Mammary epithelial cell (primary cell): ENCODE data around the gene CILP.

ENCODE experiments used
- CTCF ChIP-seq, 2 donors: IDR thresholded peaks in 1 of 2; conservative IDR thresholded peaks in 1 of 2; 2 replicates each; pipeline ENCODE4 v1.5.1; 2011 to 2012; ENCODE audit warnings: inconsistent platforms in 2 of 2, low read length in 2 of 2, mild to moderate bottlenecking in 2 of 2, control low read depth in 1 of 2, low read depth in 1 of 2; ENCODE audit not compliant: insufficient read depth in 1 of 2; ENCODE audit errors: extremely low read depth in 1 of 2
- EZH2 ChIP-seq: IDR thresholded peaks from 2 replicates; pipeline ENCODE4 v1.6.1; 2012; ENCODE audit warnings: low read length, inconsistent platforms, borderline replicate concordance

DNA sequence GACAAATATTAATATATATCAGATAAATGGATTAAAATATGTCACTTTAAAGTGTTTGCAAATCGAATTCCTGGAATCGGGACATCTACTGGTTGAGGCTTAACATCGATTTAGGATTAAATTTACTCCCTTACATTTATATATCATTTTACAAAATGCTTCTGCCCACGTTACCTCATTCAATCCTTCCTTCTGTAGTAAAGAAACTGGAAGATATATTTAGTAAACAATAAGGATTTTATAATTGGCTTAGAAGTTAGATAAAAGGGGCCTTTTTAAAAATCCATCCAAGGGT is 27.5 kb downstream of the CILP start:
- TF ChIP-seq CTCF (conservative IDR thresholded peaks at IDR 0.05 in 1 of 2, IDR thresholded peaks at IDR 0.05 in 1 of 2; ENCODE audit: extremely low read depth in 1 of 2, insufficient read depth in 1 of 2, low read depth in 1 of 2, low read length in 2 of 2), result no peak
- no peak for TF ChIP-seq EZH2
